Endothelial cell of umbilical vein (primary cell): Measurements from ENCODE around the gene C4orf50. TPM values are rescaled to one million over a fixed set of nuclear protein-coding genes. Genes with fewer than 3 reads are reported as not detected.

ENCODE experiments used
- BruUV-seq: library from RNA; stranded (reverse); fragments of 400-500 nt; replicated peaks from 2 replicates; lab custom pipeline; 2021; lab: Mats Ljungman, UMichigan
- CTCF ChIA-PET: fragments of 300-600, 350-600 bp; sonication (Branson Sonifier 250); formaldehyde crosslinking; loops from one replicate; lab custom pipeline; 2021; ENCODE audit warnings: antibody characterized with exemption, inconsistent platforms; lab: Charles Lee
- POLR2A ChIA-PET: fragments of 300-600, 350-600 bp; sonication (Branson Sonifier 250); formaldehyde crosslinking; loops from one replicate; lab custom pipeline; 2021; ENCODE audit warnings: antibody characterized with exemption, inconsistent platforms; lab: Charles Lee
- DNase-seq: peaks from one replicate; pipeline ENCODE4 v3.0.0-alpha.2; 2011; ENCODE audit warnings: low read depth, low spot score
- FAIRE-seq: peaks from 2 replicates; lab custom pipeline; 2011; peaks lifted over from hg19 to GRCh38; lab: Jason Lieb, UNC
- H2AFZ ChIP-seq: 2 replicates; pipeline ENCODE4 v1.6.0; 2012; ENCODE audit warnings: low read depth, low read length, control low read depth, inconsistent platforms
- H3K27ac ChIP-seq: 2 replicates; pipeline ENCODE4 v1.5.1; 2011; ENCODE audit warnings: low read depth, mild to moderate bottlenecking, control low read depth, low read length, moderate library complexity; ENCODE audit not compliant: insufficient read depth
- H3K27me3 ChIP-seq, 2 experiments: 2 replicates each; pipeline versions ENCODE4 v1.6.0 to v1.6.1; 2011; ENCODE audit warnings: low read length in 2 of 2, mixed read lengths in 1 of 2; ENCODE audit not compliant: control insufficient read depth in 2 of 2, insufficient read depth in 2 of 2
- H3K36me3 ChIP-seq, 2 experiments: 2 replicates in 1 of 2; 3 replicates in 1 of 2; pipeline ENCODE4 v1.5.1; 2011; ENCODE audit warnings: low read length in 2 of 2, mild to moderate bottlenecking in 1 of 2, moderate library complexity in 1 of 2; ENCODE audit not compliant: control insufficient read depth in 2 of 2, insufficient read depth in 2 of 2; ENCODE audit errors: extremely low read depth in 1 of 2
- H3K4me1 ChIP-seq: 3 replicates; pipeline ENCODE4 v1.5.1; 2011; ENCODE audit warnings: mild to moderate bottlenecking, low read length; ENCODE audit not compliant: control insufficient read depth, insufficient read depth; ENCODE audit errors: extremely low read depth
- H3K4me2 ChIP-seq: 2 replicates; pipeline ENCODE4 v1.6.1; 2011; ENCODE audit warnings: low read length, control low read depth, mixed read lengths; ENCODE audit not compliant: insufficient read depth
- H3K4me3 ChIP-seq, 3 experiments: fragments of 200-600 bp in 1 of 3; sonication (generic), shearing (Covaris generic) in 1 of 3; replicated peaks in 1 of 3; 2 replicates each; pipeline ENCODE4 v1.5.1; 2011 to 2016; ENCODE audit warnings: control low read depth in 3 of 3, low read length in 3 of 3, mild to moderate bottlenecking in 2 of 3, inconsistent platforms in 1 of 3, low read depth in 1 of 3, moderate library complexity in 1 of 3; ENCODE audit not compliant: insufficient read depth in 1 of 3
- H3K79me2 ChIP-seq: 2 replicates; pipeline ENCODE4 v1.6.0; 2012; ENCODE audit warnings: low read length, inconsistent platforms; ENCODE audit not compliant: control insufficient read depth, insufficient read depth
- H3K9ac ChIP-seq: replicated peaks from 2 replicates; pipeline ENCODE3; 2011; ENCODE audit warnings: low read length, control low read depth; ENCODE audit not compliant: insufficient read depth; ENCODE audit errors: extremely low read depth
- H3K9me1 ChIP-seq: replicated peaks from 3 replicates; pipeline ENCODE4 v1.6.0; 2011; ENCODE audit warnings: mild to moderate bottlenecking, low read length; ENCODE audit not compliant: control insufficient read depth, insufficient read depth; ENCODE audit errors: extremely low read depth
- H3K9me3 ChIP-seq: replicated peaks from 2 replicates; pipeline ENCODE4 v1.5.1; 2012; ENCODE audit warnings: low read length, inconsistent platforms; ENCODE audit not compliant: control insufficient read depth, insufficient read depth
- H4K20me1 ChIP-seq: replicated peaks from 2 replicates; pipeline ENCODE3; 2011; ENCODE audit warnings: mild to moderate bottlenecking, low read length; ENCODE audit not compliant: control insufficient read depth, insufficient read depth; ENCODE audit errors: extremely low read depth
- EZH2 ChIP-seq: IDR thresholded peaks from 2 replicates; pipeline ENCODE4 v1.6.1; 2012; ENCODE audit warnings: borderline replicate concordance, low read depth, mild to moderate bottlenecking, moderate library complexity, low read length, inconsistent platforms; ENCODE audit not compliant: severe bottlenecking
- FOS ChIP-seq: IDR thresholded peaks from 2 replicates; pipeline ENCODE4 v1.6.1; 2011; ENCODE audit warnings: mild to moderate bottlenecking, low read length, moderate library complexity, borderline replicate concordance; ENCODE audit not compliant: insufficient read depth
- GATA2 ChIP-seq: IDR thresholded peaks from 2 replicates; pipeline ENCODE4 v1.7.0; 2011; ENCODE audit warnings: low read depth, mild to moderate bottlenecking, moderate library complexity, mixed read lengths, low read length; ENCODE audit not compliant: insufficient read length, insufficient read depth
- JUN ChIP-seq: IDR thresholded peaks from 2 replicates; pipeline ENCODE4 v1.6.1; 2011; ENCODE audit warnings: borderline replicate concordance, low read depth; ENCODE audit not compliant: insufficient read length, insufficient read depth
- MYC ChIP-seq: IDR thresholded peaks from one replicate; pipeline ENCODE4 v1.6.1; 2011; ENCODE audit warnings: mild to moderate bottlenecking, low read depth, low read length
- POLR2A ChIP-seq: IDR thresholded peaks from 2 replicates; pipeline ENCODE4 v1.6.1; 2012; ENCODE audit warnings: low read depth, mild to moderate bottlenecking, control low read depth, low read length
- POLR2AphosphoS5 ChIP-seq: IDR thresholded peaks from 2 replicates; pipeline ENCODE4 v1.6.1; 2012; ENCODE audit warnings: low read depth, mild to moderate bottlenecking, control low read depth, low read length, moderate library complexity; ENCODE audit not compliant: insufficient read depth
- dilution Hi-C: fragments of 300-500 bp; cut with MboI; formaldehyde crosslinking; loops from one replicate; pipeline ENCODE4 v1.15.0; 2019; ENCODE audit warnings: low sequenced_read_pairs; ENCODE audit not compliant: extremely low pct_ligation_motif_present
- intact Hi-C: fragments of 100-400 bp; cut with micrococcal nuclease; formaldehyde crosslinking; loops from one replicate; pipeline ENCODE4 v1.10.0; 2022
- polyA plus RNA-seq, 4 experiments: library from polyadenylated mRNA; depleted of rRNA in 3 of 4; stranded (reverse) in 3 of 4; unstranded in 1 of 4; fragments of >200 nt; gene quantifications; 2 replicates each; pipeline versions ENCODE4 v1.2.1 to v1.2.3, GENCODE V29; 2011 to 2012; ENCODE audit warnings: missing spikeins in 1 of 4
- total RNA-seq: library from RNA; stranded (reverse); gene quantifications from 2 replicates; pipeline ENCODE4 v1.2.3, GENCODE V29; 2021
- TF ChIP-seq, protein P1 (sequence below), 2 donors: IDR thresholded peaks; 1 replicate in 1 of 2; 2 replicates in 1 of 2; pipeline ENCODE4 v1.5.1; 2011; ENCODE audit warnings: low read length in 2 of 2, mild to moderate bottlenecking in 2 of 2, moderate library complexity in 2 of 2, control low read depth in 1 of 2, inconsistent platforms in 1 of 2, low read depth in 1 of 2; ENCODE audit not compliant: insufficient read depth in 1 of 2; ENCODE audit errors: extremely low read depth in 1 of 2
- TF ChIP-seq, protein P2 (sequence below): IDR thresholded peaks from 2 replicates; pipeline ENCODE4 v1.6.1; 2011; ENCODE audit not compliant: insufficient read depth, insufficient read length

C4orf50 gene
- total and polyA plus RNA-seq, 2 donors (not counting 3 experiments of a cell fraction or from before 2014, with no cell fraction given): not detected

DNA sequence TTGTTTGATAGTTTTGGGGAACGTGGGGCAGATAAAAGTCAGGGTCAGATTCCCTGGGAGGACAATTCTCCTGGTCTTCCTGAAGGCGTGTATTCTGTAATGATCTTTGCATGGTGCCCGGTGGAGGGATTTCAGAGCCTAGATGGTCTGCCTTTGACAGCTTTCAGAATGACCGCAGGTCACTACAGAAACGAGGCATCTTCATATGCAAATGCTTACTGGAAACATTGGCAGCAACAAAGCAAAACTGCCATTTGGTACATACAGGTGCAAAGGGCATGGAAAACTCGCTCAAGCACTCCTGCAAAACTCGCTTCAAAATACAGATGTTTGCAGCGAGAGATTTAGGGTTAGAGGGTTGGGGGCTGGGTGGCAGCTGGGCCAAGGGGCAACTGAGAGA lies 8.8 kb downstream of the C4orf50 start:
- dilution Hi-C loops (no loop called here), intact Hi-C loops (no loop called here)
- CTCF ChIA-PET: interaction anchor here (1.1 to 2.2 kb wide), 2 partner anchors 11 to 318 kb away, joined by 3 to 6 read pairs; no protein-coding TSS in a partner anchor
- Histone ChIP-seq H3K27ac (no peak overlapping the region), H3K9me3 (no peaks in the 10 kb centered on the region), H3K27me3 (no peaks in the 10 kb centered on the region), H4K20me1 (no peaks in the 10 kb centered on the region), H3K79me2 (no peaks in the 10 kb centered on the region), H3K9ac (no peak overlapping the region), H3K4me1 (no peaks in the 10 kb centered on the region), H3K4me3 (no peak overlapping the region), H3K4me2 (no peak overlapping the region), H2AFZ (no peak overlapping the region), H3K9me1 (no peaks in the 10 kb centered on the region), H3K36me3 (no peaks in the 10 kb centered on the region)
- DNase-seq: no peak
- no TSS peak for BruUV-seq
- POLR2A ChIA-PET: no interaction called here
- TF ChIP-seq MYC (no peak), POLR2A (no peak), GATA2 (no peak), JUN (no peak), EZH2 (no peak), POLR2AphosphoS5 (no peak), FOS (no peak)
- TF ChIP-seq, protein P1, sequence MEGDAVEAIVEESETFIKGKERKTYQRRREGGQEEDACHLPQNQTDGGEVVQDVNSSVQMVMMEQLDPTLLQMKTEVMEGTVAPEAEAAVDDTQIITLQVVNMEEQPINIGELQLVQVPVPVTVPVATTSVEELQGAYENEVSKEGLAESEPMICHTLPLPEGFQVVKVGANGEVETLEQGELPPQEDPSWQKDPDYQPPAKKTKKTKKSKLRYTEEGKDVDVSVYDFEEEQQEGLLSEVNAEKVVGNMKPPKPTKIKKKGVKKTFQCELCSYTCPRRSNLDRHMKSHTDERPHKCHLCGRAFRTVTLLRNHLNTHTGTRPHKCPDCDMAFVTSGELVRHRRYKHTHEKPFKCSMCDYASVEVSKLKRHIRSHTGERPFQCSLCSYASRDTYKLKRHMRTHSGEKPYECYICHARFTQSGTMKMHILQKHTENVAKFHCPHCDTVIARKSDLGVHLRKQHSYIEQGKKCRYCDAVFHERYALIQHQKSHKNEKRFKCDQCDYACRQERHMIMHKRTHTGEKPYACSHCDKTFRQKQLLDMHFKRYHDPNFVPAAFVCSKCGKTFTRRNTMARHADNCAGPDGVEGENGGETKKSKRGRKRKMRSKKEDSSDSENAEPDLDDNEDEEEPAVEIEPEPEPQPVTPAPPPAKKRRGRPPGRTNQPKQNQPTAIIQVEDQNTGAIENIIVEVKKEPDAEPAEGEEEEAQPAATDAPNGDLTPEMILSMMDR (IDR thresholded peaks at IDR 0.05; ENCODE audit: extremely low read depth in 1 of 2, insufficient read depth in 1 of 2, low read depth in 1 of 2, low read length in 2 of 2): no peak
- TF ChIP-seq, protein P2, sequence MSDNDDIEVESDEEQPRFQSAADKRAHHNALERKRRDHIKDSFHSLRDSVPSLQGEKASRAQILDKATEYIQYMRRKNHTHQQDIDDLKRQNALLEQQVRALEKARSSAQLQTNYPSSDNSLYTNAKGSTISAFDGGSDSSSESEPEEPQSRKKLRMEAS: no peak
- FAIRE-seq: no peak
